Right lobe of liver (tissue), 6 donors: ENCODE results near the gene PPP1R8. TPM values are rescaled to one million over a fixed set of nuclear protein-coding genes. Genes with fewer than 3 reads are reported as not detected.
A peak's percentile ranks its signal among the peaks of the same experiment; 100 is the strongest.
"Not testable (repeated sequence)": the region's sequence is repeated elsewhere in the genome, so short reads cannot be mapped to it uniquely, and the experiment has no call there.

Source experiments
- ATAC-seq, 4 donors: fragments of 200-7000 bp; cut with Tn5 transposase; one replicate each; pipeline ENCODE4 v1.9.1; 2020; ENCODE audit warnings: mild to moderate bottlenecking in 4 of 4, moderate library complexity in 4 of 4
- DNase-seq, 3 donors: peaks; one replicate each; pipeline ENCODE4 v3.0.0-alpha.2; 2020
- H3K27ac ChIP-seq, 3 donors: fragments of 200-600 bp; one replicate each; pipeline ENCODE4 v1.8.0; 2022
- H3K27me3 ChIP-seq, 2 donors: fragments of 200-600 bp; one replicate each; pipeline ENCODE4 v1.8.0; 2022
- H3K36me3 ChIP-seq, 4 donors: fragments of 200-600 bp; sonication (generic) in 1 of 4; one replicate each; pipeline versions ENCODE4 v1.5.1 to v1.8.0; 2017 to 2022; ENCODE audit warnings: control low read depth in 1 of 4
- H3K4me1 ChIP-seq, 4 donors: fragments of 200-600 bp; sonication (generic) in 1 of 4; one replicate each; pipeline versions ENCODE4 v1.5.1 to v1.8.0; 2017 to 2022; ENCODE audit warnings: control low read depth in 1 of 4
- H3K4me3 ChIP-seq, 3 donors: fragments of 200-600 bp; one replicate each; pipeline ENCODE4 v1.8.0; 2022
- H3K9me3 ChIP-seq, 4 donors: fragments of 200-600 bp; sonication (generic) in 1 of 4; one replicate each; pipeline versions ENCODE4 v1.5.1 to v1.8.0; 2017 to 2022; ENCODE audit warnings: control low read depth in 1 of 4
- CTCF ChIP-seq, 4 donors: fragments of 200-600 bp in 3 of 4; fragments of 450-650 bp in 1 of 4; IDR thresholded peaks; one replicate each; pipeline versions ENCODE4 v1.5.1 to v1.8.0; 2016 to 2022; ENCODE audit warnings: antibody characterized with exemption in 4 of 4, mild to moderate bottlenecking in 2 of 4
- POLR2A ChIP-seq: fragments of 450-650 bp; IDR thresholded peaks from one replicate; pipeline ENCODE4 v1.6.1; 2017; ENCODE audit warnings: antibody characterized with exemption, mild to moderate bottlenecking
- WGBS: methylation state at CpG from one replicate; pipeline ENCODE4 v1.1.6; 2018; ENCODE audit warnings: low coverage, low lambda C conversion rate; ENCODE audit not compliant: insufficient coverage; ENCODE audit errors: missing lambda C conversion rate; 5-methylcytosine and 5-hydroxymethylcytosine counted together
- intact Hi-C, 2 donors: fragments of 100-400 bp; cut with DNase I; formaldehyde crosslinking; loops; one replicate each; pipeline versions ENCODE4 v1.11.2 to v1.14.1; 2022
- total RNA-seq, 6 experiments: library from RNA; depleted of rRNA in 2 of 6; stranded (reverse); fragments of >200 nt in 2 of 6; fragmentation: NEBNext Ultra II Directional in 3 of 6; extraction: Animal tissue kit (Norgen Biotek cat#: 25700) in 3 of 6; gene quantifications; one replicate each; pipeline versions ENCODE4 v1.1.0 to v1.2.4, GENCODE V29; 2016 to 2023
- donor health status: DM: no; HTN: yes; CAD: no.
- donor health status: DM: no; HTN: no; CAD: no.
- donor health status: DM: no; HTN: no; CAD: no.
- donor health status: DM: no; HTN: yes; CAD: no.
- donor health status: DM: no; HTN: yes; CAD: no.

PPP1R8 gene
- total RNA-seq, 6 experiments from 2014 or later, result 12.4 to 18.6 (median 13.0) TPM

- Histone ChIP-seq H3K4me1 (no peaks in the 10 kb centered on the region), H3K36me3 (no peaks in the 10 kb centered on the region), H3K9me3 (no peaks in the 10 kb centered on the region), H3K4me3 (no peak overlapping the region), H3K27me3 (no peaks in the 10 kb centered on the region), H3K27ac (peak overlapping the region in 1 of 3 donors; percentile 40)
- no peak for DNase-seq
- TF ChIP-seq POLR2A, result no peak
- no peak for TF ChIP-seq CTCF (IDR thresholded peaks at IDR 0.05)
- intact Hi-C loops, result no loop called here
- 85% methylated on average over 7 of the region's 11 CpGs for WGBS
- no peak for ATAC-seq
Measured at GRCh38 chr1:27868556-27868931, 38.0 kb downstream of the PPP1R8 start.

DNA sequence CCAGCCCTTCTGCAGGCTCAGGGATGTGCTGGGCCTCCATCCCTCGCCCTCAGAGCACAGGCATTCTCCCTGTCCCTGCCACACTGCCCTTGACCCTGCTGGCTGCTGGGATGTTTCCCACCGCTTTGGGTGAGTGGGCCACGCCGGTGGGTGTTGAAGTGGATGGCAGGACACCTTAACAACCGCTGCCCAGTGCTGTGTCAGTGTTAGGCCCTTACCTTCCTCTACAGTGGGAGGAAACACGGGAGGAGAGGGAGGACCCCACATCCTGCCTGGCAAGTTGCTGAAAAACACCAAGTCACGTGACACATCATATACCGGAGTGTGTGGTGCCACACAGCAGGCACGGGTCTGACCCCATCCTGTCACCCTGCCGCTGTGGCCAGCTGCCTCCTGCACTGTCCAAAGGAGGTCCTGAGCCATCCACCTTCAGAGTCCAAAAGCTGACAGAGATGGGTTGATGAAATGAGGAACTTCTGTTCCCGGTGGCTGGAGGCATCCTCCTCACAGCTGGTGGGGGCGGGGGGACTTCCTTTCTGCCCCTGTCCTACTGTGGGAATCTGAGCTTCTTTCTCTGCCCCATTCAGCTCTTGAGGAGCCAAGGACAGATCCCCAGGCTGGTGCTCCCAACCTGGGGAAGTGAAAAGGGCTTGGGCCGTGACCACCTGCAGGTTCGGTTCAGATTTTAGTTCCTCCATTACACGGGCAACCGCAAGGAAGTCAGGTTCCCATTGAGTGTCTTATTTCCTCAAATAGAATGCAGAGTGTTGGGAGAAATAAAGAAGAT lies 38.5 kb downstream of the PPP1R8 start:
- Histone ChIP-seq H3K27me3 (no peaks in the 10 kb centered on the region), H3K4me1 (no peaks in the 10 kb centered on the region), H3K9me3 (no peaks in the 10 kb centered on the region), H3K4me3 (no peak overlapping the region), H3K27ac (peak overlapping the region in 1 of 3 donors; percentile 40), H3K36me3 (no peaks in the 10 kb centered on the region)
- TF ChIP-seq POLR2A, result no peak
- no peak for TF ChIP-seq CTCF (IDR thresholded peaks at IDR 0.05)
- 30% methylated on average over 5 of the region's 16 CpGs for WGBS
- intact Hi-C loops, result no loop called here
- DNase-seq (no peak), ATAC-seq (peak; percentile 17 to 50 (median 36))

DNA sequence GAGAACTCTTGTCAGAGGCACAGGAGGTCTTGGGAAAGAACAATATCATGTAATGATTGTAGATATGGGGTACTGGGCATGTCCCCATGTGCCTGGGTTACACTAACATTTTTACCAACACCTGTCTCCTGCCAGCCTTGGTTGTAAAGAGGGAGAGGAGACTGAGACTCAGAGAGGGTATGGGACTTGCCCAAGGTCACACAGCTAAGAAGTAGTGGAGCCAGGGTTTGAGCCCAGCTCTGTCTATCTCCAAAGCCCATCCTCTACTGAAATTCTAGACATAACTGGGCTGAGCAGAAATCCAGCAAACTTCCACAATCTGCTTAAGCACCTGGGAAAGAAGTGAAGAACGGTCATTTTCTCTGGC lies 39.1 kb downstream of the PPP1R8 start:
- ATAC-seq, result no peak
- intact Hi-C loops, result no loop called here
- WGBS, result no CpG with 5 or more reads among the region's 1 CpG

GRCh38 chr1:27871076-27871475 lies 40.5 kb downstream of the PPP1R8 start:
- H3K4me1 ChIP-seq, H3K36me3 ChIP-seq, DNase-seq, H3K27ac ChIP-seq, intact Hi-C loops, H3K9me3 ChIP-seq, ATAC-seq, H3K27me3 ChIP-seq, H3K4me3 ChIP-seq: not testable (repeated sequence)
- 82% methylated on average over 6 of the region's 7 CpGs for WGBS

More for the DNA sequence above, 39.1 kb downstream of the PPP1R8 start:
- Histone ChIP-seq H3K27me3 (no peaks in the 10 kb centered on the region), H3K4me3 (no peak overlapping the region), H3K4me1 (no peaks in the 10 kb centered on the region), H3K27ac (peak overlapping the region in 1 of 3 donors; percentile 40), H3K9me3 (no peaks in the 10 kb centered on the region), H3K36me3 (no peaks in the 10 kb centered on the region)
- DNase-seq, result no peak
- no peak for TF ChIP-seq POLR2A
- no peak for TF ChIP-seq CTCF (IDR thresholded peaks at IDR 0.05)

DNA sequence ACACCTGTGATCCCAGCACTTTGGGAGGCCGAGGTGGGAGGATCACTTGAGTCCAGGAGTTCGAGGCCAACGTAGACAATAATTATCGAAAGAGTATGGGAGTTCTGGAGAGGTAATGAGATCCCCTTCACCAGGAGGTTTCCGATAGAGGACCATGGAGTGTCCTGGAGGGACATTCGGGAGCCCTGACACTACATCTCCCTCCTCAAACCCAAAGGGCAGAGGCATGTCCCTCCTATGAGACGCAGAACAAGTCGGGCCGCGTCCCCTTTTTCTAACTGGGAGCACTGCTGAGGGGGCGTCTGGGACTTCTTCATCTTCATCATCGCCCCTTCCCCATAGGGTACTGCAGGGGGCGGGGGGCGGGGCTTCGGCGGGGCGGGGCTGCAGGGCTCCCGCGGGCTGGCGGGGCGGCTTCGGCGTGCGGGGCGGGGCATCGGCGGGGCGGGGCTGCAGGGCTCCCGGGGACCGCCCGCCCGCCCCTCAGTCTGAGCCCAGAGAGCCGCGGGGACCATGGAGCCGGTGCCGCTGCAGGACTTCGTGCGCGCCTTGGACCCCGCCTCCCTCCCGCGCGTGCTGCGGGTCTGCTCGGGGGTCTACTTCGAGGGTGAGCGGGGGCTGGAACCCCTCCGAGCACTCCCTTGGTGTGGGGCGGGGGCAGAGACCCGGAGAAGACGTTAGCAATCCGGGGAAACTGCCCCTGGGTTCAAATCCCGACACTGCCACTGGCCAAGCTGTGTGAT lies 41.6 kb downstream of the PPP1R8 start, which contains the start of gene THEMIS2:
Gene THEMIS2 (plus strand): TSS at position 486 of the 743 bp plus-strand sequence. CDS start 28 bp downstream, at position 514.
- Histone ChIP-seq H3K27ac (peak within 1 kb of the TSS; percentile 62 to 78 (median 77)), H3K36me3 (no peaks in the 10 kb centered on the region), H3K9me3 (no peaks in the 10 kb centered on the region), H3K4me1 (no peaks in the 10 kb centered on the region), H3K27me3 (no peaks in the 10 kb centered on the region), H3K4me3 (peak within 1 kb of the TSS; percentile 56 to 68 (median 60))
- TF ChIP-seq POLR2A (peak; percentile 73), CTCF (IDR thresholded peaks at IDR 0.05) (no peak)
- peak; percentile 74 to 82 (median 81) for DNase-seq
- 58% methylated on average over 9 of the region's 53 CpGs for WGBS
- intact Hi-C loops, result no loop called here
- peak; percentile 78 to 81 (median 80) for ATAC-seq
